Activated CD8-positive, alpha-beta memory T cell treated with anti-CD3 and anti-CD28 coated beads for 48 hours (primary cell): ENCODE results near the gene LEMD2.

Experiments
- DNase-seq, 3 experiments: peaks; one replicate each; pipeline ENCODE4 v3.0.0-alpha.2; 2020; ENCODE audit warnings: low read depth in 2 of 3, low spot score in 2 of 3

The LEMD2 gene

DNA sequence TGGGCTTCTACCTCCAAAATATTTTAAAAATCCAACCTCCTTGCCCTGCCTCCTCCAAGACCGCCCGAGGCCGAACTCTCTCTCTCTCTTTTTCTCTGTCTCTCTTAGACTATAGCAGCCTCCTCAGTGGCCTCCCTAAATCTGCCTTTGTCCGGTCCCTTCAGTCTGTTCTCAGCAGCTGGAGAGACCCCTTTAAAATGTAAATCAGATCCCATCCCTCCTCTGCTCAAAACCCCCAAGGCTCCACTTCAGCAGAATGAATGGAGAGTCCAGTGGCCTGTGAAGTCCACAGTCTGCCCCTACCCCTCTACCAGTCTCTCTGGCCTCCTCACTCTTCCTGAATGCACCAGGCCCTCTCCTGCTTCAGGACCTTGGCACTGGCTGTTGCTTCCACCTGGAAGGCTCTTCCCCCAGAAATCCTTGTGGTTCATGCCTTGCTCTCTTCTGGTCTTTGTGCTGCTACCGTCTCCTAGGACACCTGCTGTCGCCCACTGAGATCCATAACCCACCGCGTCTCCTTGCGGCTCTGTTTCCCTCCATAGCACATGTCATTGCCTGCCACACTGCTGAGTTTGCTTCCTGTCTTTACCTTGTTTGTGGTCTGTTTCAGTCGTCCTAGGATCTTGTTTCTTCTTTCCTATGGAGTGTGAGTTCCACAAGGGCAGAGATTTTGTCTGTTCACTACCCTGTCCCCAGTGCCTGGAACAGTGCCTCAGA, 8.9 kb upstream of the LEMD2 start:
- no peak for DNase-seq

GRCh38 chr6:33794910-33795623, 6.1 kb upstream of the LEMD2 start:
- DNase-seq: no peak

GRCh38 chr6:33792981-33793380, 4.1 kb upstream of the LEMD2 start:
- DNase-seq: no peak

GRCh38 chr6:33791620-33792019, 2.7 kb upstream of the LEMD2 start:
- no peak for DNase-seq

- no peak for DNase-seq
Measured at GRCh38 chr6:33790910-33791309, 2.0 kb upstream of the LEMD2 start.

GRCh38 chr6:33790379-33790778, 1.4 kb upstream of the LEMD2 start:
- no peak for DNase-seq

DNA sequence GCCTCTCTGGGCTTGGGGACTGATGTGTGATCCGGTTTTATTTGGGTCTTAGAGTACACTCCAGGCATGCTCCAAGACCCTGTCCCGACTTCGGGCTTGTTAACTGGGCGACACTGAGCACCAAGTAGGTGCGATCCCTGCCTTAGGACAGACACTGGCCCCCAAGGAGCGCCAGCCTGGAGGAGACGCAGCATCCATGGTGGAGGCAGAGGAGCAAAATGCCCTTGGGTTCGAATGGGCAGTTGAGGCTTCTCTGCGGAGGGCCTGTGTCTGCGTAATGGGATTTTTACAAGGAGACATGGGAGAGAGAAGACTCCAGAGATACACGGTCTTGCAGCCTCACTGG, 593 bp upstream of the LEMD2 start:
- DNase-seq: no peak

GRCh38 chr6:33787954-33788693, 806 bp downstream of the LEMD2 start:
- peak; percentile 29 to 45 (median 37) for DNase-seq

DNA sequence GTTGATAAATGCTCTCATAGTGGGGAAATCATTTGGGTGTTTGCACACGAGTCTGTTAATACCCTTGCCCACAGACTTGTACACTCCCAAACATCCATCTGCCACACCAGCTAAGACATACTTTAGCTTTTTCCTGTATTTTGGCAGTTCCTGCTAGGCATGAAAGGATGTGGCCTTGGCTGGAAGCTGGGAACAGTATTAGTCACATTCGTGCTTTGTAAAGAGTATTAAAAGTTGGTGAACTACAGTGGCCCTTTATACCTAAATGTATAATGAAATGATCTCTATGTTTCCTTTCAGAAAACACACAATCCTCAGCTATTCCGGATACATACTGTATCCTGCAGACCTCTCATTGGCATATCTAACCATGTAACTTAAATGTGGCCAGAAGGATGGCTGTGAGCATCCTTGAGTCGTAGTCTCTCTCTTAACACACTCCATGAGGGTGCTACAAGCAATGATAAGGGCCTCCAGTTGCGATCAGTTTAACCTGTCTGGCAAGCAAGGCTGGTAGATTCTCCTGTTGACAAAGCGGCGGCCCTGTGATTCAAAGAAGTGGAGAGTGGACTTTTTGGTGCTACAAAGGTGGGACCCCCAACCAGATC, 1.5 kb downstream of the LEMD2 start:
- no peak for DNase-seq

DNA sequence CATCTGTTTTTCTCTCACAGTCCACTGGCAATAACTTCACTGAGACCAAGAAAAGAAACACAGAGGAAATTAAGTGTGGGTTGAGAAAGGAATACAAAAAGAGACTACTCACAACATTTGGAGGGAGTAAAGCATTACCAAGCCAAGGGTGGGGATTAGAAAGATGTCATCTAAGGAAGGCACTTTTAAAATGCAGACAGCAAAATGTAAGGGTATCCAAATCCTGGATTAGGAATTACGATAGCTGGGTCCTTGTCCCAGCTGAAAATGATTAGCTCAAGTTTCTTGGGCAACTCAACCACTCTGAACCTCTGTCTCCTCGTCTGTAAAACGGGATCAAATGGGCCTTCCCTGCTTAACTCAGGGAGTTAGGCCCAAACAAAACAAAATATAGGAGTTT, 2.2 kb downstream of the LEMD2 start:
- DNase-seq: no peak

GRCh38 chr6:33785778-33786177, 3.2 kb downstream of the LEMD2 start:
- no peak for DNase-seq

- DNase-seq: no peak
Measured at GRCh38 chr6:33784787-33785186, 4.1 kb downstream of the LEMD2 start.

- DNase-seq: no peak
Measured at GRCh38 chr6:33783781-33784520, 5.0 kb downstream of the LEMD2 start.

- no peak for DNase-seq
Measured at GRCh38 chr6:33782561-33782960, 6.4 kb downstream of the LEMD2 start.

DNA sequence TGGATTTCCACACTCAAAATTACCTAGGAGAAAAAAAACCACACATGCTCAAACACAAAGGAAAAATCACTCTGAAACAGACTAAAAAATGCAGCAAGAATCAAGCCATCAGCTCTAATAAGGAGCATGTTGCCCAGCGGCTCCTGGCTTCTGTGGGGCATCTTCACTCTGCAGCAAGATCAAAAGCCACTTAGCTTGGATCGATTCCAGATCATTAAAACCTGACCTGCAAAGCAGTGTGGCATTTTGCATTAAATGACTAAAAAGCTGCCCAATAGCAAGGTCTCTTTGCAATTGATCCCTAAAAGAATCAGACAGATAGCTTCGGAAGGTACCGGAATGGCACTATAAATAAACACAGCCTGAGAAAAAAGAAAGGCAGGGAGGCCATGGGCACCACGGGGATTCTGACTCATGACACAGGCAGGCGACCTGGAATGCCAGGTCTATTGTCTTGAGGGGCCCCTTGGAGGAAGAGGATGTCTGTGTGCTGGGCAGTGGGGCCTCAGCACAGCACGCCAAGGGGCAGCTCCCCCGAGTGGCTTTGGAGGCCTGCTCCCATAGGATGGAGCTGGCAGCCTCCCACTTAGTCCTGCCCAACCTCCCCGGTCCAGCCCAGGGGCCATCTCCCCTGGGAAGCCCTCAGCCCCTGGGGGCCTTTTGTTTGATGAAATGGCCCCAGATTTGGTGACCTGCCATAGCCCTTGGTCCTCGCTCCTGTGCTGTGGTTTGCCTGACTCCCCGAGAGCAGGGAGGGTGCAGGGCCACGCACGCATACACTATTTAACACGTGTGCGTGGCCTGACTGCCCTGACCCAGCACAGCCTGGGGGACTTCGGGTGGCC, 7.6 kb downstream of the LEMD2 start:
- DNase-seq: no peak

GRCh38 chr6:33779895-33780294, 9.0 kb downstream of the LEMD2 start:
- no peak for DNase-seq

DNA sequence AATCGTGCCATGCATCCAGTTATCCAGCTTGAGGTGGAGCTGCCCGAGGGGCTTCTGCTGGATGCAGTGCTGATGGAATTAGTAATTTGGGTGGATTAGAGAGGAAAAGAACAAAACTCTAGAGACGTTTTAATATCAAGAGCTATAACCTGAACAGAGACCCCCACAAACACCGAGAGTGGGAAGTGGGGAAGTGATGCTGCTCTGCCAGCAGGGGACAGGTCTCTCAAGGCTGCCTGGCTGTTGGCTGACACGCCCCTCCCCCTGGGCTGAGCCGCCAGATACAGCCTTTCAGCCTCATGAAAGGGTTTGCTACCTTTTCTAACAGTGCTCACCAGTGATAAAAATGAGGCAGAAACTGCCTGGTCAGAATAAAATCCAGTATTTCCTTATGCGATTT, 9.6 kb downstream of the LEMD2 start:
- DNase-seq: no peak

- DNase-seq: no peak
Measured at GRCh38 chr6:33778444-33779121, 10.3 kb downstream of the LEMD2 start.
